ENCODE data around the gene HSPB9.
"Not testable (repeated sequence)": the region's sequence is repeated elsewhere in the genome, so short reads cannot be mapped to it uniquely, and the experiment has no call there.

HSPB9 gene

DNA sequence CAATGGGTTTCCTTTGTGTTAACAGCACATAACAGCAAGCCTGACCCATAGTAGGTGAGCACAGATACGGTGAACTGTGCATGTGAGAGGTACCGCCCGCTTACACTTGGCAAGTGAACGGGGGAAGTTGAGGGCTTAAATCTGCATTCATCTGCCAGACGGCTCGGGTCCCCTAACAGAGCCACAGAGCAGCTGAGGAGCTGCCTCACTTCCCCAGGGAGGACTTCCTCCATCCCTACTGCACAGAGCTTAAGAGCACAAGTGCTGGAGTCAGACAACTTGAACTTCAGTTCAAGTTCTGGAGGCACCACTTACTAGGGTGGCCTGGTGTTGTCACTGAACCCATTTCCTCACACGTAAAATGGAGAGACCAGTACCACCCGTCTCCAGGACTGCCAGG is 18.8 kb downstream of the HSPB9 start:
- DNase-seq (ENCODE audit: low read depth in 3 of 3, low spot score in 1 of 3): no peak

DNA sequence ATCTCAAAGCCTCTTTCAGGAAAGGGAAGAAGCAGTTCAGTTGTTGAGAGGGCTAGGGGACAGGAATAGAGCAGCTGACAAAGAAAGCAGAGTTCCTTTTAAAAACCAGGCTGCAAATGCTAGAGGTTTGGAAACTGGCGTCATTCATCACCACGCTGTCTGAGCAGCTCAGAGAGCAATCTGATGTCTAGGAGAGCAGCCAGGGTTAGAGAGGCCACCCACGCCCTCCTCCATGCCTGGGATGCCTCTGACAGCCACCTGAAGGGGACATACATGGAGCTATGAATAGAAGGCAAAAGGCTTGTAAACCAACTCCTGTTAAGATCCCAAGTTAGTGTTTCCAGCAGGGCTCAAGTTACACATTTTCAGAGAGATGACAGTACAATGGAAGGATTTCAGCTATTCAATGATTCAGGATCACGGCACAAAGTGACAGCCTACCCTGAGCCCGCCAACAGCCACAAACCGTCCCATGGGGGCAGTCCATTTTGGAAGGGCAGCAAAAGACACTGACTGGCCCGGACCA is 19.8 kb downstream of the HSPB9 start:
- no peak for DNase-seq (ENCODE audit: low read depth in 3 of 3, low spot score in 1 of 3)

DNA sequence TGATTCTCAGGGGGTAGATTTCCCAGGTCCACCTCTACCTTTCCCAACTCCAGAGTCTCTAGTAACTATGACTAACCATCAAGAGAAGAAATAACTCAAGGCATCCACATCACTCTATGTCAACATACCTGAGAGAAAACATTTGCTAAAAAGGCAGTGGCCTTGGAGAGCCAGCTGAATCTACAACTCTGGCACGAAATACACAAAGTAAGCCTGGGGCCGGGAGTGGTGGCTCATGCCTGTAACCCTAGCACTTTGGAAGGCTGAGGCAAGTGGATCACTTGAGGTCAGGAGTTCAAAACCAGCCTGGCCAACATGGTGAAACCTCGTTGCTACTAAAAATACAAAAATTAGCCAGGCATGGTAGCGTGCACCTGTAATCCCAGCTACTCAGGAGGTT is 20.5 kb downstream of the HSPB9 start:
- not testable (repeated sequence) for DNase-seq (ENCODE audit: low read depth in 3 of 3, low spot score in 1 of 3)

DNA sequence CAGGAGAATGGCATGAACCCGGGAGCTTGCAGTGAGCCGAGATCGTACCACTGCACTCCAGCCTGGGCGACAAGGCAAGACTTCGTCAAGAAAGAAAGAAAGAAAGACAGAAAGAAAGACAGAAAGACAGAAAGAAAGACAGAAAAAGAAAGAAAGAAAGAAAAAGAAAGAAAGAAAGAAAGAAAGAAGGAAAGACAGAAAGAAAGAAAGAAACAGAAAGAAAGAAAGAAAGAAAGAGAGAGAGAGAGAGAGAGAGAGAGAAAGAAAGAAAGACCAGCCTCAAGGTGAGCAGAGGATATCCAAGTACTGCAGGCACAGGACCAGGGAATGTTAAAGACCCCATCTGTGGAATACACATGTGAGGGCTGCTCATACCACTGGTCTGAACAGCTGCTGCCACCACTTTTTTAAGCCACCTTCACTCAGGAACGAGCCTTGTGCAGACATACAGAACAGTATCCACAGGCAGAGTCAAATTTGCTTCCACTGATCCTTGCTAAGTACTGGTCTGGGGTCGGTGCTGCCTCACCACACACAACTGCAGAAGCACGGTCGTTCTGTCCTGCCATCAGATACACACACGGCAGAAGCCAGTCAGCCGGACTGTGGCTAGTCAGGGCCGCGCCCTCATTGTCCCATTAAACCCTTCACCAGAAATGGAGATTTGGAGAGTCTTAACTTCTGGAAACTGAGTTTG is 24.5 kb downstream of the HSPB9 start:
- no peak for DNase-seq (ENCODE audit: low read depth in 3 of 3, low spot score in 1 of 3)

DNA sequence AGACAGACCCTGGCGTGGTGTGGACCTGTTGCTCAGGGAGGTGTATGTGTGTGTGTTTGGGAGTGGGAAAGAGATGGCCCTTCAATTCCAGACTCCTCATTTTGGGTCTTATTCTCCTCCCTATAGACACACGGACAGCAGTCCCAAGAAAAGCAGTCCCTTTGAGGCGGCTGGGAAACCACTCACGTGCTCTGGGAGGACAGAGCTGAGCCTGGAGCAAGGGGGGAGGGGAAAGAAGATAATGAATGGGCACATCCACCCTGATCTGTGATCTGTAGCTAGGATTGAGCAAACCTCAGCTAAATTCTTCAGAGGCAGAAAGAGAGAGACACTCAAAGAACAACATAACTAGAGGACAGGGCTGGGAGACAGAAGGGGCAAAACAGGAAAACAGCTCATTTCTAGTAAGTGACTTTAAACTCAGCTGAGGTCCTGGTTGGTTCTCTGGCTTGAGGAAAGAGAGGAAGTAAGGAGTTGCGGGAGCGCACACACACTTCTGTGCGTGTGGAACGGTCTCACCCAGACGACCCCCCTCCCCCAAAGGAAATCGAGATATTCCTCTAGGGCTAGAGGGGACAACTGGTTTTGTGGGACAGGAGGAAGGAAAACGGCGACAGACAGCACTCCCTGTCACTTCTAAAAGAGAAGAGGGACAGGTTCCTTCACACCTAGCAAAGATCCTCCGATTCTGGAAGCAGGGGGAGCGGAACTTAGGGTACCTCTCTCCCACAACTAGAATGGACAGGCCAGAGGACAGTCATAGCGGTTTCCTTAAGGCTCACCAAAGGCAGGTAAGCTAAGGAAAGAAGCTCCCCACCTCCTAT is 31.5 kb downstream of the HSPB9 start:
- no peak for DNase-seq (ENCODE audit: low read depth in 3 of 3, low spot score in 1 of 3)

DNA sequence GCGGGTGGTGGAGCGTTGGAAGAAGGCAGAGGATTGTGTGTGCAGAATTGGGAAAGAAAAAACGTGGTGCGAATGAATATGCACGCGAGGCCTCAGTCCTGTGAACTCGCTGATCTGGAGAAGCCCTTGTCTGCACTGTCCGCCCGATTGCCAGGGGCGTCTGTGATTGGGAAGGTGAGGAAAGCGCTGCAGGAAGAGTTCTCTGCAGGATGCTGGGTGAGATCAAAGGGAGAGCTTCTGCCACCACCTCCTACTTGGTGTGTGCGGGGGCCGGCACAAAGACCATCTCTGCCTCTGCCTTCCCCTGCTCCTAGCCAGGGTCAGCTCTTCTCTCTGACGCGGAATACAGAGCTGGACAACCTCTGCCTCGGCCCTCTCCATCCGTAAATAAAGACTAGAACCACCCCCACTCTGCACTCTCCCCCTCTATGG is 33.0 kb downstream of the HSPB9 start:
- DNase-seq (ENCODE audit: low read depth in 3 of 3, low spot score in 1 of 3): no peak

DNA sequence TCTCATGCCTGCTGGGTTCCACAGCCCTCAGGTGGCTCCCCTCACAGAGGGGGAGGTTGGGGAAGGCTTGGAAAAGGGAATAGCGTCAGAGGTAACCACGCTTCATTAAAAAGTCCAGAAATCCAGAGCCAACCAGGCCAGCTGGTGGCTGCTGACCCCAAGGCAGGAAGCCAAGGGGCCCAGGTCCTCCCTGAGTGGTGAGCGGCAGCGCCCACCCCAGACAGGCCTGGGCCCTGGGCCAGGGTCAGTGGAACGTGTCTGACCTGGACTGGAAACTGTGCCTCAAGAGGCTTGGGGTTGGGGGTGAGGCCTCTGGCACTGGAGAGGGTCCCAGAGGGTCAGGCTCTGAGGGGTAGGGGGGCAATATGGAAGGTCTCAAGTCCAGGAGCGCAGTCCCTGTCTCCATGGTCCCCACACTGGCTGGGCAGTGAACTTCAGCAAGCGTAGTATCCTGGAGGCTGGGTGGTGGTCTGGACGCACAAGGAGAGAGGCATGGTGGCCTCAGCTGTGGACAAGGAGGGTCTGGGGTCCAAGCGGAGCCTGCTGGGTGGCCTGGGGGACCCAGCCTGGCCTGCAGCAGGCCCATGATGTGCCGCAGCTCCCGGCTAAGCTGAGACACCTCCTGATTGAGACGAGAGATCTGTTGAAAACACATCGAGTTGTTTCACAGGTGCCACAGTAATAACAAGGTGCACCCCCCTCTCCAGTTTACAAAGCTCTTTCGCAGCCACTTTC is 37.4 kb downstream of the HSPB9 start:
- no peak for DNase-seq (ENCODE audit: low read depth in 3 of 3, low spot score in 1 of 3)

DNA sequence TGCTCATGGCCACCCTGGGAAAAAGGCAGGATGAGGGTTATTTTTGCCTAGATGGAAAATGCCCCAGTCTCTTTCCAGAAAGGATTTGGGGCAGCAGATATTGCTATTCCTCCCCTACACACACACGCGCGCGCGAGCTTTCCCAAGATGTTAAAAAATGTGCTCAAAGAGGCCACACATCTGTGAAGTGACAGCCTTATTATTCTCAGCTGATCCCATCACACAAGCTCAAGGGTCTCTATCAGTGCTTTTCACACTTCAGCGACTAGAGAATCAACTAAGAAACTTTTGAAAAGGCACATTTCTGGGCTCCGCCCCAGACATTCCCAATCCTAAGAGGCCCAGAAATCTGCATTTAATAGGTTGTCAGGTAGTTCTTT is 37.9 kb downstream of the HSPB9 start:
- DNase-seq (ENCODE audit: low read depth in 3 of 3, low spot score in 1 of 3): no peak

DNA sequence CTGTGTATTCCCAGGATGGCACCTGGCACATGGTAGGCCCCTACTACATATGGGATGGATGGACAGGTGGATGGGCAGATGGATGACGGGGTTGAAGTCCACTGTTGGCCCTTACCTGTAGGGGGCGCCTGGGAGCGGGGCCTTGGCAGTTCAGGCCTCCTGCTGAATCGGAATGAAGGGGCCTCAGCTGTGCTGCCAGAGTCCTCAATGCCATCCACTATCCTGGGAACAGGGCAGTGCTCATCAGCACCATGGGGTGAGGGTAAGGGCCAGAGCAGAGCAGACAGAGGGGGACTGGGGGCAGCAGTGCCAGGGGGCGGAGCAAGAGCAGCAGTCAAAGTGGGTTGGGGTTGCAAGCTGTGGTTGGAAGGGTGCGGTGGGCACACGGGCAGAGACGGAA is 40.5 kb downstream of the HSPB9 start:
- peak in 1 of 3 donors; percentile 33 for DNase-seq (ENCODE audit: low read depth in 3 of 3, low spot score in 1 of 3)

DNA sequence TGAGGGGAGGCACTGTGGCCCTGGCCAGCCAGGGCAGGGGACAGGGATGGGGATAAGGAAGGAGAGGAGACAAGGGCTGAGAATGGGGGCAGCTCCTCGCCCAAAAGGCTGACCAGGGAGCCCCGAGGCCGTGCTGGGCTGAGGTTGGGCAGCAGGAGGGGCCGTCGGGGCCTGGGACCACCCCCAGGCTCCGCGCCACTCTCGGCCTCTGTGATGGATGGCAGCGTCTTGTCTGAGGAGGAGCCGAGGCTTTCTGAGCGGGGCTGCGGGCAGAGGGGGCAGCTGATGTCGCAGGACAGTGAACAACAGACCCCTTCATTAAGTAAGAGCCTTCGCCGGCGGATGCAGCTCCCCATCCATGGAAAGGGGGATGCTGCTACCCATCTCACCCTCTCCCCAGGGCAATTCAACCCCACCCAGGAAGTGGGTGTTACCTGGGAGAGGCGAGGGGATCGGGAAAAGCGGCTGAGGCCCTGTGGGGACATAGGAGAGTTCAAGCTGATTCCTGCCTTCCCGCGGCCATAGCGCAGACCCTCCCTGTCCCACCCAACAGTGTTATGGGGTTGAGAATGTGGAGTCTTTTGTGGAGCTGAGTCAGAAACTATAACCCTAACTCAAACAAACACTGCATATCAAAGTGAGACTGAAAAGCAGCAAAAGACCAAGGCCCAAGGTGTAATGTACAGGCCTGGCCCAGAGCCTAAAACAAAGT is 41.2 kb downstream of the HSPB9 start:
- no peak for DNase-seq (ENCODE audit: low read depth in 3 of 3, low spot score in 1 of 3)

DNA sequence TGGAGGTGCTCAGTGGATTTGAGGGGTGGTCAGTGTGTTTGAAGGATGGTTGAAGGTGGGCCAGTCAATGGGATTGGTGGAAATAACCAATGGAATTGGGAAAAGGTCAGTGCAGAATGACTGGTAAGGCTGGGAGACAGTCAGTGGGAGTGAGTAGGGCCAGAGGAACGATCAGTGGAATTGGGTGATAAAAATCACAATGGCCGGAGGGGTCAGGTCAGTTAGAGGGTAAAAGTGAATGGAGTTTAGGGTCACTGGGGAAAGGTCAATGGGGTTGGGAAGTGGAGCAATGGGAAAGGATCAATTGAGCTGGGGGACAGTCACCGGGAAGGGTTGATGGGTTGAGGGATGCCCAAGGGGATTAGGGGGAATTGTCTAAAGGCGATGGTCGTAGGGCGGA is 43.1 kb downstream of the HSPB9 start:
- no peak for DNase-seq (ENCODE audit: low read depth in 3 of 3, low spot score in 1 of 3)

DNA sequence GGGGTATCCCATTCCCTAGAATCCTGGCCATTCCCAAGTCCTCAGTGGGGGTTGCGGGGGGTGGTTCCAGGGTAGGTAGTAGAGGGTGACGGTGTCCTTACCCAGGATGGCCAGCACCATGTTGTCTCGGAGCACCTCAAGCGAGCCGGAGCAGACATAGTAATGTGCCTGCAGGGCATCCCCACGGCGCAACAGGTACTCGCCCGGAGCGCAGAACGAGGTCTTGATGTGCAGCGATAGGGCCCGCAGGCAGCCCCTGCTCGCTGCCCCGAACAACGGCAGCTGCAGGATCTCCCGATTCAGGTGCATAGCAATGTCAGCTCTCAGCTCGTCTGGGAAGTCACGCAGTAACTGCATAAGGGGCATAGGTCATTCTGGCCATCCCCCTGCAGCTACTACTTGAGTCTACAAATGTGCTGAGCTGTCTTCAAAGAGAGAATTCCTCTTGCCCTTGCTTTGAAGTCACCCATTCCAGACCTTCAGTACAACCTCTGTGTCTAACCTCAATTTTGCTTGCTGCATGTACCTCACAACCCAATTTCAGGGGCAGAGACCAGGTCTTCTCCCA is 43.7 kb downstream of the HSPB9 start:
- no peak for DNase-seq (ENCODE audit: low read depth in 3 of 3, low spot score in 1 of 3)

DNA sequence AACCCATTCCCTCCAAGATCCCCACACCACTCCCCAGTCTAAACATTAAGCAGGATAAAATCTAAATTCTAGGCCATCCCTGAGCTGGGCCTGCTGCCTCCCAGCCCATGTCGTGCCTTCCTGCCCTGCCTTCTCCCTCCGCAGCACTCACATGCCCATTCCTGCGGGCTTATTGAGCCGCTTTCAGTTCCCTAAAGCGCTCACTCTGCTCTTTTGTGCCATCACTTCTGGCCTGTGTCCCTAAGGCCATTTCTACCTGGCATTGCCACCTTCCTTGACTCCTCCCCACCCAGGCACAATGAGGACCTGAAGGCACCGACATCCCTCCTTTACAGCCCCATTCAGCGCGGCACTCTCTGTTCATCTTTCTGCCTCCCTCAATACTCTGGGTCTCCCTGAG is 45.2 kb downstream of the HSPB9 start:
- no peak for DNase-seq (ENCODE audit: low read depth in 3 of 3, low spot score in 1 of 3)

DNA sequence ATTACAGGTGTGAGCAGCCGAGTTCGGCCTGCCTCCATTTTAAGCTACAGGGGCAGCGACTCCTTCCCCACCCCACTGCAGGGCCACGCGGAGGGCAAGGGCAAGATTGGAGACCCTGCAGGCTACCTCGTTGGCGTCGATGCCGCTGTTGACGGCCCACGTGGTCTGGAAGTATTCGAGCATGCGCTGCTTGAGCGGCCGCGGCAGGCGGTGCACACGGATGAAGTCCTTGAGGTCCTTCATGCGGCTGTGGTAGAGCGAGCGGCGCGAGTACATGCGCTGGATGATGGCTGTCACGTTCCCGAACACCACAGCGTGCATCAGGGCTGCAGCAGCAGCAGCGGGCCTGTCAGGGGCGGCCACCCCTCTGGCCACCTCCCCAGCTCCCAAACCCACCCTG is 46.7 kb downstream of the HSPB9 start:
- no peak for DNase-seq (ENCODE audit: low read depth in 3 of 3, low spot score in 1 of 3)

DNA sequence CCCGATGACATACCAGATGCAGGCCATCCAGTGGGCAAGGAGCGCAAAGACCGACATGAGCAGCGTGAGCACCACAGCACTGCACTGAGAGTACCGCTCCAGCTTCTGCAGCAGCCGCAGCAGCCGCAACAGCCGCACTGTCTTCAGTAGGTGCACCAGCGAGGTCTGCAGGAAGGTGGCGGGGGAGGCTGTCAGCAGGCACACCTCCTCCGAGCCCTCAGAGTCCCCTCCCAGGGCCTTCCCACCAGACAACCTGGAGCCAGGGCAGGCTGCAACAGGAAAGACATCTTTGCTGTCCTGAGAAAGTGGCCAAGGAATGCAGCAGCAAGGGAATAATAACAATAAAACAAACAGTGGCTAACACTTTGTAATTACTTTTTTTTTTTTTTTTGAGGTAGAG is 49.2 kb downstream of the HSPB9 start:
- DNase-seq (ENCODE audit: low read depth in 3 of 3, low spot score in 1 of 3): no peak
